H9 (cell line): ENCODE results near the gene MAGEA12. TPM values are rescaled to one million over a fixed set of nuclear protein-coding genes. Genes with fewer than 3 reads are reported as not detected.
"Not testable (repeated sequence)": the region's sequence is repeated elsewhere in the genome, so short reads cannot be mapped to it uniquely, and the experiment has no call there.

Source experiments
- DNase-seq: peaks from one replicate; pipeline ENCODE4 v3.0.0-alpha.2; 2017
- H2AFZ ChIP-seq: one replicate; pipeline ENCODE4 v1.6.1; 2013; ENCODE audit warnings: mild to moderate bottlenecking, low read length, control low read depth, moderate library complexity
- H2AK5ac ChIP-seq: 2 replicates; pipeline ENCODE4 v1.6.1; 2013; ENCODE audit warnings: low read length, control low read depth, mixed read lengths; ENCODE audit not compliant: insufficient read length
- H2BK120ac ChIP-seq: one replicate; pipeline ENCODE4 v1.6.1; 2013; ENCODE audit warnings: low read depth, mild to moderate bottlenecking, low read length, control low read depth, inconsistent platforms; ENCODE audit not compliant: poor library complexity, severe bottlenecking
- H2BK12ac ChIP-seq: 2 replicates; pipeline ENCODE4 v1.6.1; 2013; ENCODE audit warnings: low read length, control low read depth, mixed read lengths, low read depth; ENCODE audit not compliant: insufficient read length
- H2BK15ac ChIP-seq: 2 replicates; pipeline ENCODE4 v1.6.1; 2013; ENCODE audit warnings: low read depth, low read length, control low read depth
- H2BK20ac ChIP-seq: one replicate; pipeline ENCODE4 v1.6.1; 2013; ENCODE audit warnings: low read depth, mild to moderate bottlenecking, low read length, control low read depth, inconsistent platforms; ENCODE audit not compliant: poor library complexity, severe bottlenecking
- H2BK5ac ChIP-seq: 2 replicates; pipeline ENCODE4 v1.6.1; 2013; ENCODE audit warnings: low read length, control low read depth, mixed read lengths; ENCODE audit not compliant: insufficient read length
- H3K14ac ChIP-seq: 2 replicates; pipeline ENCODE4 v1.6.1; 2013; ENCODE audit warnings: low read length, control low read depth; ENCODE audit not compliant: insufficient read depth
- H3K18ac ChIP-seq: 2 replicates; pipeline ENCODE4 v1.6.1; 2013; ENCODE audit warnings: low read depth, mild to moderate bottlenecking, mixed read lengths, low read length, control low read depth; ENCODE audit not compliant: insufficient read length
- H3K23ac ChIP-seq: 2 replicates; pipeline ENCODE4 v1.6.1; 2013; ENCODE audit warnings: low read length, control low read depth, mixed read lengths, low read depth; ENCODE audit not compliant: insufficient read length
- H3K23me2 ChIP-seq: 2 replicates; pipeline ENCODE4 v1.6.1; 2013; ENCODE audit warnings: low read depth, mild to moderate bottlenecking, mixed read lengths, low read length, control low read depth; ENCODE audit not compliant: insufficient read length, poor library complexity, severe bottlenecking
- H3K27ac ChIP-seq: 2 replicates; pipeline ENCODE4 v1.5.1; 2013; ENCODE audit warnings: low read length, control low read depth, mixed read lengths, low read depth; ENCODE audit not compliant: insufficient read length
- H3K27me3 ChIP-seq: 2 replicates; pipeline ENCODE4 v1.6.1; 2013; ENCODE audit warnings: low read length, control low read depth, inconsistent platforms; ENCODE audit not compliant: insufficient read depth
- H3K4ac ChIP-seq: 2 replicates; pipeline ENCODE4 v1.6.1; 2013; ENCODE audit warnings: low read depth, mild to moderate bottlenecking, control low read depth, inconsistent platforms, low read length, moderate library complexity
- H3K4me1 ChIP-seq: 2 replicates; pipeline ENCODE4 v1.6.1; 2013; ENCODE audit warnings: low read length, control low read depth, inconsistent platforms; ENCODE audit not compliant: insufficient read depth
- H3K4me2 ChIP-seq: 2 replicates; pipeline ENCODE4 v1.6.1; 2013; ENCODE audit warnings: low read length, control low read depth, mixed read lengths; ENCODE audit not compliant: insufficient read length, insufficient read depth
- H3K56ac ChIP-seq: 2 replicates; pipeline ENCODE4 v1.6.1; 2013; ENCODE audit warnings: low read depth, mild to moderate bottlenecking, mixed read lengths, low read length, control low read depth; ENCODE audit not compliant: insufficient read length
- H3K79me1 ChIP-seq: 2 replicates; pipeline ENCODE4 v1.6.1; 2013; ENCODE audit warnings: low read depth, mild to moderate bottlenecking, moderate library complexity, low read length, control low read depth, inconsistent platforms; ENCODE audit not compliant: insufficient read depth, poor library complexity, severe bottlenecking
- H3K79me2 ChIP-seq: 2 replicates; pipeline ENCODE4 v1.6.1; 2013; ENCODE audit warnings: low read length, control low read depth, inconsistent platforms; ENCODE audit not compliant: insufficient read depth
- H3K9ac ChIP-seq: 2 replicates; pipeline ENCODE4 v1.6.1; 2013; ENCODE audit warnings: low read length, control low read depth, mixed read lengths; ENCODE audit not compliant: insufficient read length; ENCODE audit errors: extremely low read depth
- H3K9me3 ChIP-seq: one replicate; pipeline ENCODE4 v1.6.1; 2013; ENCODE audit warnings: low read depth, low read length, inconsistent platforms; ENCODE audit not compliant: control insufficient read depth
- H3T11ph ChIP-seq: one replicate; pipeline ENCODE4 v1.6.1; 2013; ENCODE audit warnings: mild to moderate bottlenecking, low read length, control low read depth, inconsistent platforms
- H4K20me1 ChIP-seq: one replicate; pipeline ENCODE4 v1.6.1; 2013; ENCODE audit not compliant: control insufficient read depth, insufficient read length, insufficient read depth
- H4K5ac ChIP-seq: 2 replicates; pipeline ENCODE4 v1.6.1; 2013; ENCODE audit warnings: low read depth, mild to moderate bottlenecking, mixed read lengths, low read length, control low read depth; ENCODE audit not compliant: insufficient read length
- H4K8ac ChIP-seq: replicated peaks from 2 replicates; pipeline ENCODE4 v1.6.1; 2013; ENCODE audit warnings: low read length, control low read depth, mixed read lengths, low read depth; ENCODE audit not compliant: insufficient read length
- H4K91ac ChIP-seq: 2 replicates; pipeline ENCODE4 v1.6.1; 2013; ENCODE audit warnings: low read depth, mild to moderate bottlenecking, moderate library complexity, mixed read lengths, low read length, control low read depth; ENCODE audit not compliant: insufficient read length
- H3K27ac Mint-ChIP-seq, 3 experiments: 2 replicates in 2 of 3; 3 replicates in 1 of 3; pipeline ENCODE4 v1.8.0; 2020 to 2021; ENCODE audit warnings: mixed read lengths in 3 of 3, mild to moderate bottlenecking in 1 of 3, moderate library complexity in 1 of 3
- H3K27me3 Mint-ChIP-seq: 2 replicates; pipeline ENCODE4 v1.8.0; 2021; ENCODE audit warnings: low read depth, mild to moderate bottlenecking, moderate library complexity, mixed read lengths
- H3K36me3 Mint-ChIP-seq, 3 experiments: 2 replicates in 2 of 3; 3 replicates in 1 of 3; pipeline ENCODE4 v1.8.0; 2020 to 2021; ENCODE audit warnings: low read depth in 3 of 3, mixed read lengths in 3 of 3; ENCODE audit not compliant: insufficient read depth in 1 of 3
- H3K4me1 Mint-ChIP-seq, 2 experiments: 2 replicates each; pipeline ENCODE4 v1.8.0; 2020; ENCODE audit warnings: mixed read lengths in 2 of 2
- H3K4me3 Mint-ChIP-seq, 2 experiments: 2 replicates in 1 of 2; 3 replicates in 1 of 2; pipeline ENCODE4 v1.8.0; 2020 to 2021; ENCODE audit warnings: mild to moderate bottlenecking in 2 of 2, mixed read lengths in 2 of 2, moderate library complexity in 1 of 2
- H3K9me3 Mint-ChIP-seq, 2 experiments: 2 replicates in 1 of 2; 3 replicates in 1 of 2; pipeline ENCODE4 v1.8.0; 2020; ENCODE audit warnings: mild to moderate bottlenecking in 2 of 2, mixed read lengths in 2 of 2, moderate library complexity in 1 of 2
- WGBS: extraction: QIAGEN DNeasy Blood & Tissue Kit; methylation state at CpG from one replicate; pipeline ENCODE4 v1.1.7; 2013; ENCODE audit warnings: missing lambda C conversion rate, low lambda C conversion rate, mixed read lengths; ENCODE audit not compliant: insufficient read length; ENCODE audit errors: extremely low coverage; 5-methylcytosine and 5-hydroxymethylcytosine counted together
- total RNA-seq: library from RNA; stranded (reverse); gene quantifications from 2 replicates; pipeline ENCODE4 v1.2.1, GENCODE V29; 2021

Gene MAGEA12
- total RNA-seq, 1 experiment from 2014 or later: not detected

GRCh38 chrX:152709173-152709572 is 24.4 kb upstream of the MAGEA12 start, which contains the start of gene CSAG2:
TSS of gene CSAG2 (minus strand) at chrX:152709273. CDS start at chrX:152709112, 161 bp downstream.
- H3K27ac Mint-ChIP-seq, H3K27me3 ChIP-seq, H3K14ac ChIP-seq, H3K18ac ChIP-seq, H3K79me1 ChIP-seq, H3K4me3 Mint-ChIP-seq, H2BK12ac ChIP-seq, H4K20me1 ChIP-seq, H3K4me2 ChIP-seq, H2AK5ac ChIP-seq, H2BK5ac ChIP-seq, H3K9me3 ChIP-seq, H3K36me3 Mint-ChIP-seq, DNase-seq, H2BK20ac ChIP-seq, H3K4me1 Mint-ChIP-seq, H3K79me2 ChIP-seq, H3K56ac ChIP-seq, H2AFZ ChIP-seq, H3K9me3 Mint-ChIP-seq, H3K23ac ChIP-seq, H3K9ac ChIP-seq, H3K27me3 Mint-ChIP-seq, H2BK15ac ChIP-seq, H3K23me2 ChIP-seq, H3K27ac ChIP-seq, H4K8ac ChIP-seq, H4K91ac ChIP-seq, H3K4me1 ChIP-seq, H2BK120ac ChIP-seq, H4K5ac ChIP-seq, H3T11ph ChIP-seq, H3K4ac ChIP-seq: not testable (repeated sequence)
- WGBS: no CpG with 5 or more reads among the region's 2 CpGs

- H3K9me3 Mint-ChIP-seq, H3K79me1 ChIP-seq, H3K27ac Mint-ChIP-seq, H3K4me3 Mint-ChIP-seq, H2BK120ac ChIP-seq, H3K27ac ChIP-seq, H3K9ac ChIP-seq, H4K91ac ChIP-seq, H4K20me1 ChIP-seq, DNase-seq, H3K4me2 ChIP-seq, H2BK15ac ChIP-seq, H3T11ph ChIP-seq, H3K27me3 Mint-ChIP-seq, H3K4me1 ChIP-seq, H3K56ac ChIP-seq, H2BK5ac ChIP-seq, H3K9me3 ChIP-seq, H3K18ac ChIP-seq, H4K5ac ChIP-seq, H3K14ac ChIP-seq, H3K4me1 Mint-ChIP-seq, H2BK20ac ChIP-seq, H3K23me2 ChIP-seq, H3K27me3 ChIP-seq, H3K36me3 Mint-ChIP-seq, H2AFZ ChIP-seq, H2AK5ac ChIP-seq, H2BK12ac ChIP-seq, H3K23ac ChIP-seq, H3K4ac ChIP-seq, H3K79me2 ChIP-seq, H4K8ac ChIP-seq: not testable (repeated sequence)
- no CpG with 5 or more reads among the region's 5 CpGs for WGBS
These were observed 20.4 kb upstream of the MAGEA12 start for GRCh38 chrX:152713195-152713594.
